Mesendoderm (in vitro differentiated cells): Measurements from ENCODE around the gene CAMKMT.

Experiments
- DNase-seq: peaks from one replicate; pipeline ENCODE4 v3.0.0; 2013
- H2AK5ac ChIP-seq: 2 replicates; pipeline ENCODE4 v1.6.1; 2013; ENCODE audit warnings: low read length, inconsistent platforms
- H2BK120ac ChIP-seq: 2 replicates; pipeline ENCODE4 v1.6.1; 2013; ENCODE audit warnings: low read depth, mild to moderate bottlenecking, low read length, moderate library complexity, mixed read lengths
- H2BK15ac ChIP-seq: replicated peaks from 2 replicates; pipeline ENCODE4 v1.6.1; 2013; ENCODE audit warnings: low read depth, mild to moderate bottlenecking, moderate library complexity
- H2BK5ac ChIP-seq: 2 replicates; pipeline ENCODE4 v1.6.1; 2013; ENCODE audit warnings: low read length, inconsistent platforms
- H3K18ac ChIP-seq: 2 replicates; pipeline ENCODE4 v1.6.1; 2013; ENCODE audit warnings: mild to moderate bottlenecking, low read length, mixed read lengths
- H3K23ac ChIP-seq: one replicate; pipeline ENCODE4 v1.6.1; 2013; ENCODE audit warnings: low read length
- H3K27ac ChIP-seq: 2 replicates; pipeline ENCODE4 v1.5.1; 2013; ENCODE audit warnings: low read depth, mild to moderate bottlenecking, inconsistent platforms, low read length, moderate library complexity
- H3K27me3 ChIP-seq: 2 replicates; pipeline ENCODE4 v1.6.1; 2013; ENCODE audit warnings: low read length, control low read depth, mild to moderate bottlenecking, inconsistent platforms; ENCODE audit not compliant: insufficient read depth, poor library complexity
- H3K36me3 ChIP-seq: 2 replicates; pipeline ENCODE4 v1.6.1; 2013; ENCODE audit warnings: low read length, inconsistent platforms; ENCODE audit not compliant: control insufficient read depth, insufficient read depth
- H3K4ac ChIP-seq: one replicate; pipeline ENCODE4 v1.6.1; 2013; ENCODE audit warnings: low read depth, mild to moderate bottlenecking, low read length, moderate library complexity
- H3K4me1 ChIP-seq: 2 replicates; pipeline ENCODE4 v1.6.1; 2013; ENCODE audit warnings: low read depth, low read length, inconsistent platforms; ENCODE audit not compliant: control insufficient read depth
- H3K4me2 ChIP-seq: 2 replicates; pipeline ENCODE4 v1.6.1; 2013; ENCODE audit warnings: low read length
- H3K4me3 ChIP-seq: 2 replicates; pipeline ENCODE4 v1.5.1; 2013; ENCODE audit warnings: mild to moderate bottlenecking, low read length
- H3K56ac ChIP-seq: one replicate; pipeline ENCODE4 v1.6.1; 2013; ENCODE audit warnings: low read length
- H3K79me1 ChIP-seq: 2 replicates; pipeline ENCODE4 v1.6.1; 2013; ENCODE audit warnings: low read length, inconsistent platforms
- H3K79me2 ChIP-seq: 2 replicates; pipeline ENCODE4 v1.6.1; 2013; ENCODE audit warnings: mild to moderate bottlenecking, low read length; ENCODE audit not compliant: control insufficient read depth, insufficient read depth
- H3K9ac ChIP-seq: 2 replicates; pipeline ENCODE4 v1.6.1; 2013; ENCODE audit warnings: low read length, inconsistent platforms
- H4K5ac ChIP-seq: one replicate; pipeline ENCODE4 v1.6.1; 2013; ENCODE audit warnings: low read length
- H4K8ac ChIP-seq: one replicate; pipeline ENCODE4 v1.6.1; 2013; ENCODE audit warnings: low read depth, mild to moderate bottlenecking, control low read depth, low read length, moderate library complexity
- WGBS: extraction: QIAGEN DNeasy Blood & Tissue Kit; methylation state at CpG from one replicate; pipeline ENCODE4 v1.1.7; 2013; ENCODE audit warnings: low lambda C conversion rate, missing lambda C conversion rate; ENCODE audit not compliant: insufficient coverage; ENCODE audit errors: extremely low coverage; 5-methylcytosine and 5-hydroxymethylcytosine counted together

CAMKMT gene

GRCh38 chr2:44650796-44651195 lies 289.0 kb downstream of the CAMKMT start:
- Histone ChIP-seq H3K4me1 (peaks cover 3% of the 10 kb centered on the region), H2BK120ac (no peak overlapping the region), H3K79me2 (no peaks in the 10 kb centered on the region), H3K4ac (no peak overlapping the region), H3K79me1 (no peaks in the 10 kb centered on the region), H3K9ac (no peak overlapping the region), H3K27me3 (no peaks in the 10 kb centered on the region), H2BK5ac (no peak overlapping the region), H4K8ac (no peak overlapping the region), H3K4me3 (no peak overlapping the region), H3K23ac (no peak overlapping the region), H2BK15ac (no peak overlapping the region), H2AK5ac (no peak overlapping the region), H3K4me2 (no peak overlapping the region), H3K27ac (no peak overlapping the region), H3K18ac (no peak overlapping the region), H4K5ac (no peak overlapping the region), H3K36me3 (no peaks in the 10 kb centered on the region), H3K56ac (no peak overlapping the region)
- DNase-seq = no peak
- WGBS = no CpG with 5 or more reads among the region's 1 CpG

- H3K9ac ChIP-seq = no peak overlapping the region
- H3K27me3 ChIP-seq = no peaks in the 10 kb centered on the region
- H3K18ac ChIP-seq = no peak overlapping the region
- H3K36me3 ChIP-seq = no peaks in the 10 kb centered on the region
- H2BK120ac ChIP-seq = no peak overlapping the region
- no peak overlapping the region for H3K4ac ChIP-seq
- no peak overlapping the region for H3K27ac ChIP-seq
- H3K4me2 ChIP-seq = no peak overlapping the region
- no peak for DNase-seq
- no peak overlapping the region for H2BK15ac ChIP-seq
- H4K8ac ChIP-seq = no peak overlapping the region
- no CpG with 5 or more reads among the region's 1 CpG for WGBS
- no peak overlapping the region for H3K4me3 ChIP-seq
- no peaks in the 10 kb centered on the region for H3K79me2 ChIP-seq
- H4K5ac ChIP-seq = no peak overlapping the region
- no peak overlapping the region for H3K23ac ChIP-seq
- H2BK5ac ChIP-seq = no peak overlapping the region
- no peaks in the 10 kb centered on the region for H3K79me1 ChIP-seq
- H3K56ac ChIP-seq = no peak overlapping the region
- H2AK5ac ChIP-seq = no peak overlapping the region
- H3K4me1 ChIP-seq = peaks cover 3% of the 10 kb centered on the region
Measured at GRCh38 chr2:44651974-44652373, 290.2 kb downstream of the CAMKMT start.

- Histone ChIP-seq H3K4me2 (no peak overlapping the region), H4K5ac (no peak overlapping the region), H3K27ac (no peak overlapping the region), H2BK5ac (no peak overlapping the region), H3K56ac (no peak overlapping the region), H3K27me3 (no peaks in the 10 kb centered on the region), H3K9ac (no peak overlapping the region), H2AK5ac (no peak overlapping the region), H3K79me1 (no peaks in the 10 kb centered on the region), H3K4me3 (no peak overlapping the region), H4K8ac (no peak overlapping the region), H3K79me2 (no peaks in the 10 kb centered on the region), H3K4ac (no peak overlapping the region), H3K18ac (no peak overlapping the region), H3K36me3 (no peaks in the 10 kb centered on the region), H3K4me1 (peaks cover 3% of the 10 kb centered on the region), H2BK120ac (no peak overlapping the region), H3K23ac (no peak overlapping the region), H2BK15ac (no peak overlapping the region)
- no CpG with 5 or more reads among the region's 4 CpGs for WGBS
- DNase-seq = no peak
Measured at GRCh38 chr2:44652701-44653100, 291.0 kb downstream of the CAMKMT start.

DNA sequence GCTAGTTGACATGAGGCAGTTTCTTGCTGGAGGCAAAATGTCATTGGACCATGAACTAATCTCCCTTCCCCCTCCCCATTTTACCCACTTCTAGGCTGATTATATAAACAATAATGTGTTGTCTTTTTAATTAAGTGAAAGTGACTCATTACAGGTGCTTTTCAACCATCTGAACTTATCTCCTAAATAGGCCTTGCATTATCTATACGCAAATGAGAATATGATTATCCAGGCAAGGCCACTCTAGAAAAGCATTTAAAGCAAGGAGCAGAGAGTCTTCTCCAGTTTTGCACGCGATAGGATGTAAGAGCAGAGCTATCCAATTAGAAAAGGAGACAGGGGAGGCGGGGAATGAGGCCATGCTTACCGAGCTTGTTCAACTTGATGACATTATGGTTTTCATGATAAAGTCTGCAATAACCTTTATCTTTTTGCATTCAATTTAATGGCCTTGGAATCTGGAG lies 293.7 kb downstream of the CAMKMT start:
- no CpG with 5 or more reads among the region's 5 CpGs for WGBS
- Histone ChIP-seq H4K8ac (no peak overlapping the region), H2BK5ac (no peak overlapping the region), H3K27me3 (no peaks in the 10 kb centered on the region), H3K23ac (no peak overlapping the region), H2BK15ac (no peak overlapping the region), H3K79me2 (no peaks in the 10 kb centered on the region), H3K18ac (no peak overlapping the region), H4K5ac (no peak overlapping the region), H3K36me3 (no peaks in the 10 kb centered on the region), H2BK120ac (no peak overlapping the region), H3K4me3 (no peak overlapping the region), H3K27ac (no peak overlapping the region), H3K79me1 (no peaks in the 10 kb centered on the region), H3K4me2 (no peak overlapping the region), H3K4me1 (peaks cover 3% of the 10 kb centered on the region), H3K4ac (no peak overlapping the region), H3K56ac (no peak overlapping the region), H3K9ac (no peak overlapping the region), H2AK5ac (no peak overlapping the region)
- DNase-seq = no peak

DNA sequence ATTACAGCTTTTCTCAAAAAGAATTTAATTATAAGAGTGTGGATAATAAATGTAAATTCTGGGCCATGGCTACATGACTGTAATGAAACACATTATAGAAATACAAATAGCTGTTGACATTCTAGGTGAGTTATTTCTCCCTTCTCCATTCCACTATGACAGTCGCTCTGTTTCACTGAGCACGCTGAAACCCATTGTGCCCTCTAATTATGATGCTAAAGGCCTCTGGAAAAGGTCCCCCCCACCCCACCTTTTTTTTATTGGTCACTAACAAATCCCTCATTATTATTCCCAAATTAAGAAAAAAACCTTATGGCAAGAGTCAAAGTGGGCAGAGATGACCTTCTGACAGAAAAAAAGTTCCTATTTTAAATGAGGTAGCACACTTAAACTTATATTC lies 294.7 kb downstream of the CAMKMT start:
- WGBS = no CpG with 5 or more reads among the region's 2 CpGs
- no peaks in the 10 kb centered on the region for H3K36me3 ChIP-seq
- no peak for DNase-seq
- H2AK5ac ChIP-seq = no peak overlapping the region
- H3K27me3 ChIP-seq = no peaks in the 10 kb centered on the region
- H3K4ac ChIP-seq = no peak overlapping the region
- no peaks in the 10 kb centered on the region for H3K79me2 ChIP-seq
- H3K9ac ChIP-seq = no peak overlapping the region
- H3K56ac ChIP-seq = no peak overlapping the region
- peaks cover 3% of the 10 kb centered on the region for H3K4me1 ChIP-seq
- no peak overlapping the region for H2BK15ac ChIP-seq
- H3K79me1 ChIP-seq = no peaks in the 10 kb centered on the region
- no peak overlapping the region for H3K4me3 ChIP-seq
- H3K23ac ChIP-seq = no peak overlapping the region
- no peak overlapping the region for H3K18ac ChIP-seq
- no peak overlapping the region for H3K27ac ChIP-seq
- H2BK120ac ChIP-seq = no peak overlapping the region
- H4K5ac ChIP-seq = no peak overlapping the region
- H4K8ac ChIP-seq = no peak overlapping the region
- no peak overlapping the region for H3K4me2 ChIP-seq
- no peak overlapping the region for H2BK5ac ChIP-seq

GRCh38 chr2:44663471-44664073 lies 301.8 kb downstream of the CAMKMT start:
- Histone ChIP-seq H2BK5ac (no peak overlapping the region), H2AK5ac (no peak overlapping the region), H3K79me2 (no peaks in the 10 kb centered on the region), H3K4ac (no peak overlapping the region), H3K9ac (no peak overlapping the region), H3K56ac (no peak overlapping the region), H4K8ac (no peak overlapping the region), H3K27me3 (no peaks in the 10 kb centered on the region), H3K23ac (no peak overlapping the region), H2BK120ac (peak overlapping the region; percentile 54), H2BK15ac (no peak overlapping the region), H3K4me2 (no peak overlapping the region), H3K18ac (no peak overlapping the region), H3K36me3 (no peaks in the 10 kb centered on the region), H3K27ac (no peak overlapping the region), H3K79me1 (no peaks in the 10 kb centered on the region), H4K5ac (no peak overlapping the region), H3K4me1 (no peaks in the 10 kb centered on the region), H3K4me3 (no peak overlapping the region)
- no peak for DNase-seq
- no CpG with 5 or more reads among the region's 1 CpG for WGBS
